WTC11 (cell line): ENCODE results near the gene EME1.

Experiments
- ATF6 ChIP-seq: sonication (generic); formaldehyde crosslinking; IDR thresholded peaks from 2 replicates; pipeline ENCODE4 v1.8.1; 2023; ENCODE audit warnings: mild to moderate bottlenecking, missing genetic modification reagents
- CDX4 ChIP-seq: fragments of 250-450 bp; sonication (Bioruptor Pico); IDR thresholded peaks from 2 replicates; pipeline ENCODE4 v1.9.0; 2021; ENCODE audit warnings: moderate library complexity, mild to moderate bottlenecking, inconsistent platforms, borderline replicate concordance
- FOXK1 ChIP-seq: sonication (generic); formaldehyde crosslinking; IDR thresholded peaks from 2 replicates; pipeline ENCODE4 v1.8.0; 2022; ENCODE audit warnings: mild to moderate bottlenecking, moderate library complexity, missing genetic modification reagents
- JAZF1 ChIP-seq: fragments of 250-450 bp; sonication (Bioruptor Pico); IDR thresholded peaks from 2 replicates; pipeline ENCODE4 v1.9.0; 2021; ENCODE audit warnings: moderate library complexity, mild to moderate bottlenecking, inconsistent platforms
- MLX ChIP-seq: sonication (generic); formaldehyde crosslinking; IDR thresholded peaks from 2 replicates; pipeline ENCODE4 v1.8.1; 2023; ENCODE audit warnings: mild to moderate bottlenecking, missing genetic modification reagents, moderate library complexity
- NR1H2 ChIP-seq: sonication (generic); formaldehyde crosslinking; IDR thresholded peaks from 2 replicates; pipeline ENCODE4 v1.9.0; 2021; ENCODE audit warnings: mild to moderate bottlenecking, moderate library complexity, missing genetic modification reagents
- TCF7 ChIP-seq: sonication (generic); formaldehyde crosslinking; IDR thresholded peaks from 2 replicates; pipeline ENCODE4 v1.8.0; 2022; ENCODE audit warnings: mild to moderate bottlenecking, low read depth, missing genetic modification reagents, moderate library complexity
- TF ChIP-seq, protein P1 (sequence below): fragments of 200-600 bp; IDR thresholded peaks from 2 replicates; pipeline ENCODE4 v1.8.0; 2022; ENCODE audit warnings: antibody characterized with exemption
- TF ChIP-seq, protein P2 (sequence below): sonication (generic); formaldehyde crosslinking; IDR thresholded peaks from 2 replicates; pipeline ENCODE4 v1.8.1; 2022; ENCODE audit warnings: low read depth, missing genetic modification reagents, borderline replicate concordance

DNA sequence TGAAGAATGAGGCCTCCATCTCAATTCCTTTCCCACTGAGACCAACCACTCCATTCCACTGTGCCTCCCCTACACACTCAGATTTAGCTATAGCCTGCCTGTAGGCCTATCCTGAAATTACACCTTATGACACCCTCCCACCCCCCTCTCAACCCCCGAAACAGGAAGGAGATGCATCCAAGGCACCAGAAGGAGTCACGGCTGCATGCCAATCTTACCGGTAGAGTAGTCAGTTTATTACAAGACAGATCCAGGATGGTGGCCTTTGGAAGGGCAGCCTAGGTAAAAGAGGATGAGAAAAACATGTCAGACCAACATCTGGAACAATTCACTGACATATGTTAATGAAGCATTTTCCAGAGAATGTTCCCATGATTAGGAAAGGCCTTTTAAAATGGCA lies 21.7 kb downstream of the EME1 start:
- TF ChIP-seq CDX4 (CRISPR knock-in tag), result no peak
- TF ChIP-seq, protein P1, sequence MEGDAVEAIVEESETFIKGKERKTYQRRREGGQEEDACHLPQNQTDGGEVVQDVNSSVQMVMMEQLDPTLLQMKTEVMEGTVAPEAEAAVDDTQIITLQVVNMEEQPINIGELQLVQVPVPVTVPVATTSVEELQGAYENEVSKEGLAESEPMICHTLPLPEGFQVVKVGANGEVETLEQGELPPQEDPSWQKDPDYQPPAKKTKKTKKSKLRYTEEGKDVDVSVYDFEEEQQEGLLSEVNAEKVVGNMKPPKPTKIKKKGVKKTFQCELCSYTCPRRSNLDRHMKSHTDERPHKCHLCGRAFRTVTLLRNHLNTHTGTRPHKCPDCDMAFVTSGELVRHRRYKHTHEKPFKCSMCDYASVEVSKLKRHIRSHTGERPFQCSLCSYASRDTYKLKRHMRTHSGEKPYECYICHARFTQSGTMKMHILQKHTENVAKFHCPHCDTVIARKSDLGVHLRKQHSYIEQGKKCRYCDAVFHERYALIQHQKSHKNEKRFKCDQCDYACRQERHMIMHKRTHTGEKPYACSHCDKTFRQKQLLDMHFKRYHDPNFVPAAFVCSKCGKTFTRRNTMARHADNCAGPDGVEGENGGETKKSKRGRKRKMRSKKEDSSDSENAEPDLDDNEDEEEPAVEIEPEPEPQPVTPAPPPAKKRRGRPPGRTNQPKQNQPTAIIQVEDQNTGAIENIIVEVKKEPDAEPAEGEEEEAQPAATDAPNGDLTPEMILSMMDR, result no peak
- TF ChIP-seq FOXK1 (CRISPR knock-in tag), result no peak
- no peak for TF ChIP-seq MLX (CRISPR knock-in tag)
- no peak for TF ChIP-seq ATF6 (CRISPR knock-in tag)
- TF ChIP-seq, protein P2, sequence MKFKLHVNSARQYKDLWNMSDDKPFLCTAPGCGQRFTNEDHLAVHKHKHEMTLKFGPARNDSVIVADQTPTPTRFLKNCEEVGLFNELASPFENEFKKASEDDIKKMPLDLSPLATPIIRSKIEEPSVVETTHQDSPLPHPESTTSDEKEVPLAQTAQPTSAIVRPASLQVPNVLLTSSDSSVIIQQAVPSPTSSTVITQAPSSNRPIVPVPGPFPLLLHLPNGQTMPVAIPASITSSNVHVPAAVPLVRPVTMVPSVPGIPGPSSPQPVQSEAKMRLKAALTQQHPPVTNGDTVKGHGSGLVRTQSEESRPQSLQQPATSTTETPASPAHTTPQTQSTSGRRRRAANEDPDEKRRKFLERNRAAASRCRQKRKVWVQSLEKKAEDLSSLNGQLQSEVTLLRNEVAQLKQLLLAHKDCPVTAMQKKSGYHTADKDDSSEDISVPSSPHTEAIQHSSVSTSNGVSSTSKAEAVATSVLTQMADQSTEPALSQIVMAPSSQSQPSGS (CRISPR knock-in tag), result no peak
- TF ChIP-seq TCF7, result no peak
- TF ChIP-seq NR1H2 (CRISPR knock-in tag), result no peak
- no peak for TF ChIP-seq JAZF1 (CRISPR knock-in tag)
